GM12878 (cell line): ENCODE results near the gene SMC3. TPM values are rescaled to one million over a fixed set of nuclear protein-coding genes. Genes with fewer than 3 reads are reported as not detected.

Experiments used
- ATAC-seq: fragments of 200-7000 bp; cut with Tn5 transposase; 3 replicates; pipeline ENCODE4 v1.9.1; 2020; ENCODE audit warnings: mild to moderate bottlenecking, moderate library complexity
- BruUV-seq: library from RNA; stranded (reverse); fragments of 400-500 nt; replicated peaks from 2 replicates; lab custom pipeline; 2021; lab: Mats Ljungman, UMichigan
- CTCF ChIA-PET: fragments of 300-600 bp; sonication (Branson Sonifier 250); formaldehyde crosslinking; extraction: SDS; loops from one replicate; lab custom pipeline; 2021; ENCODE audit warnings: inconsistent platforms; lab: Yijun Ruan, JAX
- POLR2A ChIA-PET: fragments of 350-600 bp; formaldehyde crosslinking; extraction: SDS; loops from one replicate; lab custom pipeline; 2021; ENCODE audit warnings: inconsistent platforms; lab: Charles Lee
- RAD21 ChIA-PET: fragments of 300-600 bp; sonication (Branson Sonifier 250); formaldehyde crosslinking; loops from one replicate; lab custom pipeline; 2023; ENCODE audit warnings: antibody characterized with exemption; ENCODE audit not compliant: unreplicated experiment; lab: Charles Lee
- SMC1A ChIA-PET: fragments of 300-600 bp; sonication (Branson Sonifier 250); formaldehyde crosslinking; loops from one replicate; lab custom pipeline; 2023; ENCODE audit not compliant: unreplicated experiment, uncharacterized antibody; lab: Charles Lee
- DNase-seq: peaks from one replicate; pipeline ENCODE4 v3.0.0-alpha.2; 2011; ENCODE audit warnings: low read depth, low spot score
- FAIRE-seq: peaks from 3 replicates; lab custom pipeline; 2011; peaks lifted over from hg19 to GRCh38; lab: Jason Lieb, UNC
- H2AFZ ChIP-seq: 2 replicates; pipeline ENCODE4 v1.6.0; 2011; ENCODE audit warnings: low read depth, low read length, control low read depth; ENCODE audit not compliant: control insufficient read depth
- H3K27ac ChIP-seq: 2 replicates; pipeline ENCODE4 v1.5.1; 2011; ENCODE audit warnings: control low read depth; ENCODE audit not compliant: control insufficient read depth, insufficient read depth
- H3K27me3 ChIP-seq, 2 experiments: replicated peaks in 1 of 2; 2 replicates each; pipeline versions ENCODE4 v1.6.0 to v1.6.1; 2011; ENCODE audit warnings: low read length in 1 of 2; ENCODE audit not compliant: control insufficient read depth in 2 of 2, insufficient read depth in 2 of 2
- H3K36me3 ChIP-seq, 2 experiments: 2 replicates each; pipeline ENCODE4 v1.5.1; 2011; ENCODE audit warnings: low read length in 1 of 2; ENCODE audit not compliant: control insufficient read depth in 2 of 2, insufficient read depth in 2 of 2
- H3K4me1 ChIP-seq: 2 replicates; pipeline ENCODE4 v1.6.1; 2011; ENCODE audit warnings: mild to moderate bottlenecking, low read length, moderate library complexity, mixed read lengths; ENCODE audit not compliant: control insufficient read depth, insufficient read depth
- H3K4me2 ChIP-seq: 2 replicates; pipeline ENCODE4 v1.6.0; 2011; ENCODE audit warnings: control low read depth; ENCODE audit not compliant: control insufficient read depth, insufficient read depth
- H3K4me3 ChIP-seq: fragments of 200-600 bp; sonication (generic); 2 replicates; pipeline ENCODE4 v1.5.1; 2016
- H3K79me2 ChIP-seq: 2 replicates; pipeline ENCODE4 v1.6.0; 2011; ENCODE audit warnings: low read length; ENCODE audit not compliant: control insufficient read depth, insufficient read depth
- H3K9ac ChIP-seq: 2 replicates; pipeline ENCODE4 v1.8.0; 2011; ENCODE audit warnings: low read length, control low read depth, mixed read lengths; ENCODE audit not compliant: control insufficient read depth, insufficient read depth
- H3K9me3 ChIP-seq: replicated peaks from 3 replicates; pipeline ENCODE4 v1.5.1; 2011; ENCODE audit warnings: mild to moderate bottlenecking, low read length; ENCODE audit not compliant: control insufficient read depth, insufficient read depth
- H4K20me1 ChIP-seq: 2 replicates; pipeline ENCODE4 v1.6.0; 2011; ENCODE audit not compliant: control insufficient read depth, insufficient read depth
- ASH2L ChIP-seq: fragments of 300-600, 200-600 bp; sonication (generic); IDR thresholded peaks from 2 replicates; pipeline ENCODE4 v1.6.1; 2017; ENCODE audit warnings: low read depth, mild to moderate bottlenecking, borderline replicate concordance
- BCL11A ChIP-seq: IDR thresholded peaks from 2 replicates; pipeline ENCODE4 v1.6.1; 2011; ENCODE audit warnings: low read depth, low read length
- BCL3 ChIP-seq: IDR thresholded peaks from 2 replicates; pipeline ENCODE4 v1.6.1; 2011; ENCODE audit warnings: borderline replicate concordance, low read depth, mild to moderate bottlenecking, moderate library complexity, low read length; ENCODE audit not compliant: insufficient read depth, poor library complexity, severe bottlenecking
- CEBPB ChIP-seq, 2 experiments: fragments of 150-350 bp in 1 of 2; IDR thresholded peaks; 2 replicates each; pipeline ENCODE4 v1.6.1; 2012 to 2014; ENCODE audit warnings: low read depth in 2 of 2, low read length in 2 of 2, borderline replicate concordance in 1 of 2, inconsistent platforms in 1 of 2
- CREM ChIP-seq: IDR thresholded peaks from 2 replicates; pipeline ENCODE4 v1.6.1; 2014; ENCODE audit warnings: antibody characterized with exemption, low read depth
- MXI1 ChIP-seq: fragments of 150-350 bp; IDR thresholded peaks from 2 replicates; pipeline ENCODE4 v1.6.1; 2011; ENCODE audit warnings: low read depth, mild to moderate bottlenecking, inconsistent platforms, low read length, improper control_type of control experiment
- MYC ChIP-seq: IDR thresholded peaks from 2 replicates; pipeline ENCODE4 v1.6.1; 2011; ENCODE audit warnings: mild to moderate bottlenecking, low read length, moderate library complexity, inconsistent platforms; ENCODE audit not compliant: insufficient read depth, insufficient replicate concordance, insufficient read length, severe bottlenecking
- NR2C1 ChIP-seq: fragments of 450-650 bp; IDR thresholded peaks from 2 replicates; pipeline ENCODE4 v1.6.1; 2017; ENCODE audit warnings: antibody characterized with exemption, mild to moderate bottlenecking, moderate library complexity
- PAX5 ChIP-seq: IDR thresholded peaks from 2 replicates; pipeline ENCODE4 v1.6.1; 2011; ENCODE audit warnings: low read depth, low read length, borderline replicate concordance
- POU2F2 ChIP-seq: IDR thresholded peaks from 3 replicates; pipeline ENCODE4 v1.6.1; 2011; ENCODE audit warnings: low read depth, mild to moderate bottlenecking, low read length, borderline replicate concordance
- RAD21 ChIP-seq: IDR thresholded peaks from 2 replicates; pipeline ENCODE4 v1.6.1; 2011; ENCODE audit warnings: mild to moderate bottlenecking, low read depth, low read length, moderate library complexity; ENCODE audit not compliant: insufficient read depth
- RAD51 ChIP-seq: fragments of 450-650 bp; IDR thresholded peaks from 2 replicates; pipeline ENCODE4 v1.6.1; 2016; ENCODE audit warnings: moderate library complexity, mild to moderate bottlenecking, inconsistent platforms
- SMARCA5 ChIP-seq: fragments of 450-650 bp; IDR thresholded peaks from 2 replicates; pipeline ENCODE4 v1.6.1; 2017; ENCODE audit warnings: mild to moderate bottlenecking
- WGBS: methylation state at CpG from one replicate; pipeline ENCODE4 v1.1.6; 2016; ENCODE audit warnings: low lambda C conversion rate; ENCODE audit not compliant: insufficient replicate concordance, insufficient coverage; ENCODE audit errors: missing lambda C conversion rate; 5-methylcytosine and 5-hydroxymethylcytosine counted together
- in situ Hi-C: fragments of 300-500 bp; cut with MboI; formaldehyde crosslinking; loops from 9 replicates; pipeline ENCODE4 v1.14.3; 2018; ENCODE audit warnings: mixed read lengths
- intact Hi-C: fragments of 100-400 bp; cut with micrococcal nuclease; formaldehyde crosslinking; loops from one replicate; pipeline ENCODE4 v1.14.2; 2022; ENCODE audit not compliant: unreplicated experiment
- polyA plus RNA-seq, 11 experiments: library from polyadenylated mRNA; depleted of rRNA in 4 of 11; unstranded in 6 of 11; stranded (reverse) in 5 of 11; fragments of >200 nt; fragmentation: Nextera tagmentation in 4 of 11; fragmentation: Illumina TruSeq in 1 of 11; extraction: Ambion mirVana in 4 of 11; extraction: Trizol in 1 of 11; gene quantifications; 1 replicate in 1 of 11; 2 replicates in 10 of 11; pipeline versions ENCODE4 v1.2.1 to v1.2.3, GENCODE V29; 2011 to 2016; ENCODE audit warnings: inconsistent platforms in 2 of 11, missing spikeins in 2 of 11, low read depth in 1 of 11
- total RNA-seq, 4 experiments: library from RNA; depleted of rRNA in 3 of 4; stranded (reverse); fragments of >200 nt in 3 of 4; fragmentation: Illumina TruSeq in 1 of 4; extraction: Trizol in 1 of 4; gene quantifications; 2 replicates each; pipeline versions ENCODE4 v1.2.1 to v1.2.3, GENCODE V29; 2013 to 2021
- TF ChIP-seq, protein P1 (sequence below): fragments of 450-650 bp; formaldehyde crosslinking; IDR thresholded peaks from 2 replicates; pipeline ENCODE4 v1.4.0; 2022; ENCODE audit warnings: mild to moderate bottlenecking, moderate library complexity
- TF ChIP-seq, protein P2 (sequence below): fragments of 450-650 bp; IDR thresholded peaks from 2 replicates; pipeline ENCODE4 v1.6.1; 2017; ENCODE audit warnings: antibody characterized with exemption, mild to moderate bottlenecking, moderate library complexity

The SMC3 gene
- total and polyA plus RNA-seq, 10 of the 15 experiments (the other 5 are each of a cell fraction or from before 2014, with no cell fraction given), result 30.4 to 123 (median 48.3) TPM

DNA sequence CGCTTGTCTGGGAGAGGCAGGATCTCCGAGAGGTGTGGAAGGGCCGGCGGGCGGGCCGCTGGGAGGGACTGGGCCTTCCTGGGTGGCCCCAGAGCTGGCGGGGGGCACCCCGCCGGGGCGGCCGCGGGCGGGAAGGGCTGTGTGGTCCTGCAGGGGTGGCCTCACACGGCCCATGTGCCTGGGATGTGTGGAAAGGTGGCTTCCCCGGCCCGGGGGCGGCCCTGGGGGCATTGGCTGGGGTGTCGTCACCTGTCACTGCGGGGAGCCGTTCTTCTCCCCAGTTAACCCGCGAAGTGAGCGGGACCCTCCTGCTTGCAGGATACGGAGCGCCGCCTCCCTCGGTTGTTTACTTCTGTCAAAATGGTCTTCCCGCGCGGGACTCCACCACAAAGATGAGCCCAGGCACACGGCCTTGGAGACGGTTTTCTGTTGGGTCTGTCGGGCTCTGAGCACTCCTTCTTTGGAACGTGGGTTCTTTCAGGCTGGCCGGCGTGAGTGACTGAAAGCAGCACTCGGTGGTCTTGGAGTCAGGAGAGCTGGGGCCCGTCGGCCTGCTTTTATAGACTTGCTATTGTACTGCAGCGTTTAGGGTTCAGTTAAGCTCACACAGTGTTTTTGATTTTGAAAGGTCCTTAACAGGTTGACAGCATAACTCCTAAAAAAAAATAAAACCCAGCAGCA lies 700 bp downstream of the SMC3 start:
- ChIA-PET POLR2A (interaction anchor here (0.7 kb wide), 1 partner anchor 286 kb away, joined by 3 read pairs; no protein-coding TSS in a partner anchor), SMC1A (interaction anchor here (0.6 to 1.8 kb wide), 3 partner anchors 236 to 265 kb away, joined by 3 to 6 read pairs (median 3); partner anchors contain the start of gene SMNDC1), CTCF (interaction anchor here (2.6 kb wide), 1 partner anchor 262 kb away, joined by 8 read pairs; no protein-coding TSS in a partner anchor), RAD21 (interaction anchor here (0.8 to 0.9 kb wide), 2 partner anchors 40 to 215 kb away, joined by 3 read pairs; no protein-coding TSS in a partner anchor)
- H3K9ac ChIP-seq, result peak overlapping the region; percentile 86
- no peaks in the 10 kb centered on the region for H3K9me3 ChIP-seq
- BruUV-seq, result no TSS peak
- FAIRE-seq (peak; percentile 35), ATAC-seq (peak; percentile 55), DNase-seq (no peak)
- peak overlapping the region; percentile 70 for H3K4me3 ChIP-seq
- H3K79me2 ChIP-seq, result peaks cover 56% of the 10 kb centered on the region
- 1% methylated on average over 36 of the region's 40 CpGs for WGBS
- intact Hi-C loops, result no loop called here
- peak overlapping the region; percentile 92 for H2AFZ ChIP-seq
- peak overlapping the region; percentile 76; the same call in 1 of the 2 replicates for H3K4me2 ChIP-seq
- H3K4me1 ChIP-seq, result peaks cover 9% of the 10 kb centered on the region
- peak overlapping the region; percentile 88 for H3K27ac ChIP-seq
- no peaks in the 10 kb centered on the region for H3K27me3 ChIP-seq
- no peaks in the 10 kb centered on the region for H3K36me3 ChIP-seq
- in situ Hi-C loops, result no loop called here
- H4K20me1 ChIP-seq, result no peaks in the 10 kb centered on the region; the same call in 1 of the 2 replicates
- TF ChIP-seq POU2F2, result no peak
- no peak for TF ChIP-seq SMARCA5
- TF ChIP-seq, protein P1, sequence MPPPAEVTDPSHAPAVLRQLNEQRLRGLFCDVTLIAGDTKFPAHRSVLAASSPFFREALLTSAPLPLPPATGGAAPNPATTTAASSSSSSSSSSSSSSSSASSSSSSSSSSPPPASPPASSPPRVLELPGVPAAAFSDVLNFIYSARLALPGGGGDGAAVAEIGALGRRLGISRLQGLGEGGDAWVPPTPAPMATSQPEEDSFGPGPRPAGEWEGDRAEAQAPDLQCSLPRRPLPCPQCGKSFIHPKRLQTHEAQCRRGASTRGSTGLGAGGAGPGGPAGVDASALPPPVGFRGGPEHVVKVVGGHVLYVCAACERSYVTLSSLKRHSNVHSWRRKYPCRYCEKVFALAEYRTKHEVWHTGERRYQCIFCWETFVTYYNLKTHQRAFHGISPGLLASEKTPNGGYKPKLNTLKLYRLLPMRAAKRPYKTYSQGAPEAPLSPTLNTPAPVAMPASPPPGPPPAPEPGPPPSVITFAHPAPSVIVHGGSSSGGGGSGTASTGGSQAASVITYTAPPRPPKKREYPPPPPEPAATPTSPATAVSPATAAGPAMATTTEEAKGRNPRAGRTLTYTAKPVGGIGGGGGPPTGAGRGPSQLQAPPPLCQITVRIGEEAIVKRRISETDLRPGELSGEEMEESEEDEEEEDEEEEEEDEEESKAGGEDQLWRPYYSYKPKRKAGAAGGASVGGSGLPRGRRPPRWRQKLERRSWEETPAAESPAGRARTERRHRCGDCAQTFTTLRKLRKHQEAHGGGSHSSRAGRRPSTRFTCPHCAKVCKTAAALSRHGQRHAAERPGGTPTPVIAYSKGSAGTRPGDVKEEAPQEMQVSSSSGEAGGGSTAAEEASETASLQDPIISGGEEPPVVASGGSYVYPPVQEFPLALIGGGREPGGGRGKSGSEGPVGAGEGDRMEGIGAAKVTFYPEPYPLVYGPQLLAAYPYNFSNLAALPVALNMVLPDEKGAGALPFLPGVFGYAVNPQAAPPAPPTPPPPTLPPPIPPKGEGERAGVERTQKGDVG (CRISPR knock-in tag), result no peak
- TF ChIP-seq, protein P2, sequence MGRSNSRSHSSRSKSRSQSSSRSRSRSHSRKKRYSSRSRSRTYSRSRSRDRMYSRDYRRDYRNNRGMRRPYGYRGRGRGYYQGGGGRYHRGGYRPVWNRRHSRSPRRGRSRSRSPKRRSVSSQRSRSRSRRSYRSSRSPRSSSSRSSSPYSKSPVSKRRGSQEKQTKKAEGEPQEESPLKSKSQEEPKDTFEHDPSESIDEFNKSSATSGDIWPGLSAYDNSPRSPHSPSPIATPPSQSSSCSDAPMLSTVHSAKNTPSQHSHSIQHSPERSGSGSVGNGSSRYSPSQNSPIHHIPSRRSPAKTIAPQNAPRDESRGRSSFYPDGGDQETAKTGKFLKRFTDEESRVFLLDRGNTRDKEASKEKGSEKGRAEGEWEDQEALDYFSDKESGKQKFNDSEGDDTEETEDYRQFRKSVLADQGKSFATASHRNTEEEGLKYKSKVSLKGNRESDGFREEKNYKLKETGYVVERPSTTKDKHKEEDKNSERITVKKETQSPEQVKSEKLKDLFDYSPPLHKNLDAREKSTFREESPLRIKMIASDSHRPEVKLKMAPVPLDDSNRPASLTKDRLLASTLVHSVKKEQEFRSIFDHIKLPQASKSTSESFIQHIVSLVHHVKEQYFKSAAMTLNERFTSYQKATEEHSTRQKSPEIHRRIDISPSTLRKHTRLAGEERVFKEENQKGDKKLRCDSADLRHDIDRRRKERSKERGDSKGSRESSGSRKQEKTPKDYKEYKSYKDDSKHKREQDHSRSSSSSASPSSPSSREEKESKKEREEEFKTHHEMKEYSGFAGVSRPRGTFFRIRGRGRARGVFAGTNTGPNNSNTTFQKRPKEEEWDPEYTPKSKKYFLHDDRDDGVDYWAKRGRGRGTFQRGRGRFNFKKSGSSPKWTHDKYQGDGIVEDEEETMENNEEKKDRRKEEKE, result no peak
- TF ChIP-seq RAD21, result no peak
- TF ChIP-seq MYC, result no peak
- peak; percentile 45; the same call in 1 of the 2 replicates for TF ChIP-seq MXI1
- no peak for TF ChIP-seq NR2C1
- no peak for TF ChIP-seq RAD51
- peak; percentile 44; the same call in 1 of the 2 replicates for TF ChIP-seq CREM
- no peak for TF ChIP-seq PAX5
- TF ChIP-seq CEBPB (IDR thresholded peaks at IDR 0.05; ENCODE audit: borderline replicate concordance in 1 of 2, low read depth in 2 of 2, low read length in 2 of 2), result no peak
- no peak for TF ChIP-seq BCL11A
- no peak for TF ChIP-seq BCL3
- 0 out of 2 replicates have a peak, but pooled peaks have one; percentile 20 for TF ChIP-seq ASH2L
